Measurements from ENCODE around the gene TESK2. TPM values are rescaled to one million over a fixed set of nuclear protein-coding genes. Genes with fewer than 3 reads are reported as not detected.

The TESK2 gene
- total and polyA plus RNA-seq, 2 of the 8 experiments (the other 6 are each of a cell fraction or from before 2014, with no cell fraction given), result 10.8 to 12.6 TPM

- TF ChIP-seq KDM5A (IDR thresholded peaks at IDR 0.05; ENCODE audit: low read length) (no peak), TEAD4 (IDR thresholded peaks at IDR 0.05; ENCODE audit: low read depth, low read length) (no peak), ASH2L (IDR thresholded peaks at IDR 0.05; ENCODE audit: low read length) (no peak), EGR1 (IDR thresholded peaks at IDR 0.05; ENCODE audit: borderline replicate concordance, low read depth, low read length) (no peak), HDAC6 (IDR thresholded peaks at IDR 0.05; ENCODE audit: low read depth, low read length) (no peak), CHD2 (IDR thresholded peaks at IDR 0.05; ENCODE audit: low read length) (no peak), TBP (IDR thresholded peaks at IDR 0.05; ENCODE audit: low read depth, low read length) (no peak), SRF (IDR thresholded peaks at IDR 0.05; ENCODE audit: low read depth, low read length) (no peak)
These were observed 139.5 kb downstream of the TESK2 start (continued) for GRCh38 chr1:45351508-45351907.
